Ishikawa (cell line): Measurements from ENCODE around the gene CACNA1A.

ENCODE experiments used
- CEBPB ChIP-seq: IDR thresholded peaks from 2 replicates; pipeline ENCODE4 v1.6.1; 2012
- CREB1 ChIP-seq: IDR thresholded peaks from 2 replicates; pipeline ENCODE4 v1.6.1; 2012; ENCODE audit warnings: low read depth
- EGR1 ChIP-seq: IDR thresholded peaks from 2 replicates; pipeline ENCODE4 v1.6.1; 2012
- EP300 ChIP-seq: IDR thresholded peaks from 2 replicates; pipeline ENCODE4 v1.6.1; 2012; ENCODE audit warnings: borderline replicate concordance
- FOXM1 ChIP-seq: IDR thresholded peaks from 2 replicates; pipeline ENCODE4 v1.6.1; 2012; ENCODE audit warnings: low read depth, borderline replicate concordance
- MAX ChIP-seq: IDR thresholded peaks from 2 replicates; pipeline ENCODE4 v1.6.1; 2012
- NFIC ChIP-seq: IDR thresholded peaks from 2 replicates; pipeline ENCODE4 v1.6.1; 2012
- RAD21 ChIP-seq: IDR thresholded peaks from 2 replicates; pipeline ENCODE4 v1.6.1; 2012; ENCODE audit warnings: low read depth
- TAF1 ChIP-seq: IDR thresholded peaks from 2 replicates; pipeline ENCODE4 v1.6.1; 2012; ENCODE audit warnings: low read depth, mild to moderate bottlenecking
- TCF12 ChIP-seq: IDR thresholded peaks from 2 replicates; pipeline ENCODE4 v1.6.1; 2012; ENCODE audit warnings: low read depth
- TEAD4 ChIP-seq: IDR thresholded peaks from 2 replicates; pipeline ENCODE4 v1.6.1; 2012
- USF1 ChIP-seq: IDR thresholded peaks from 2 replicates; pipeline ENCODE4 v1.6.1; 2012
- YY1 ChIP-seq: IDR thresholded peaks from 2 replicates; pipeline ENCODE4 v1.6.1; 2012; ENCODE audit warnings: low read depth
- ZBTB7A ChIP-seq: IDR thresholded peaks from 2 replicates; pipeline ENCODE4 v1.6.1; 2012; ENCODE audit warnings: low read depth
- TF ChIP-seq, protein P1 (sequence below): IDR thresholded peaks from 2 replicates; pipeline ENCODE4 v1.6.1; 2012; ENCODE audit warnings: low read depth, mild to moderate bottlenecking

The CACNA1A gene

GRCh38 chr19:13505761-13506470 is 363 bp downstream of the CACNA1A start:
- TF ChIP-seq EP300 (no peak), TAF1 (no peak), TEAD4 (no peak), NFIC (no peak), ZBTB7A (no peak), CEBPB (no peak)

- TF ChIP-seq YY1 (no peak), EP300 (no peak), FOXM1 (no peak), CEBPB (no peak), TEAD4 (no peak), ZBTB7A (no peak)
- TF ChIP-seq, protein P1, sequence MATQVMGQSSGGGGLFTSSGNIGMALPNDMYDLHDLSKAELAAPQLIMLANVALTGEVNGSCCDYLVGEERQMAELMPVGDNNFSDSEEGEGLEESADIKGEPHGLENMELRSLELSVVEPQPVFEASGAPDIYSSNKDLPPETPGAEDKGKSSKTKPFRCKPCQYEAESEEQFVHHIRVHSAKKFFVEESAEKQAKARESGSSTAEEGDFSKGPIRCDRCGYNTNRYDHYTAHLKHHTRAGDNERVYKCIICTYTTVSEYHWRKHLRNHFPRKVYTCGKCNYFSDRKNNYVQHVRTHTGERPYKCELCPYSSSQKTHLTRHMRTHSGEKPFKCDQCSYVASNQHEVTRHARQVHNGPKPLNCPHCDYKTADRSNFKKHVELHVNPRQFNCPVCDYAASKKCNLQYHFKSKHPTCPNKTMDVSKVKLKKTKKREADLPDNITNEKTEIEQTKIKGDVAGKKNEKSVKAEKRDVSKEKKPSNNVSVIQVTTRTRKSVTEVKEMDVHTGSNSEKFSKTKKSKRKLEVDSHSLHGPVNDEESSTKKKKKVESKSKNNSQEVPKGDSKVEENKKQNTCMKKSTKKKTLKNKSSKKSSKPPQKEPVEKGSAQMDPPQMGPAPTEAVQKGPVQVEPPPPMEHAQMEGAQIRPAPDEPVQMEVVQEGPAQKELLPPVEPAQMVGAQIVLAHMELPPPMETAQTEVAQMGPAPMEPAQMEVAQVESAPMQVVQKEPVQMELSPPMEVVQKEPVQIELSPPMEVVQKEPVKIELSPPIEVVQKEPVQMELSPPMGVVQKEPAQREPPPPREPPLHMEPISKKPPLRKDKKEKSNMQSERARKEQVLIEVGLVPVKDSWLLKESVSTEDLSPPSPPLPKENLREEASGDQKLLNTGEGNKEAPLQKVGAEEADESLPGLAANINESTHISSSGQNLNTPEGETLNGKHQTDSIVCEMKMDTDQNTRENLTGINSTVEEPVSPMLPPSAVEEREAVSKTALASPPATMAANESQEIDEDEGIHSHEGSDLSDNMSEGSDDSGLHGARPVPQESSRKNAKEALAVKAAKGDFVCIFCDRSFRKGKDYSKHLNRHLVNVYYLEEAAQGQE, result no peak
Observed at GRCh38 chr19:13505164-13505695, 1.0 kb downstream of the CACNA1A start.

- TF ChIP-seq FOXM1, result no peak
- no peak for TF ChIP-seq CREB1
- no peak for TF ChIP-seq CEBPB
Observed at GRCh38 chr19:13503570-13504235, 2.6 kb downstream of the CACNA1A start.

GRCh38 chr19:13502231-13502630 is 4.0 kb downstream of the CACNA1A start:
- TF ChIP-seq FOXM1 (no peak), YY1 (no peak), TEAD4 (no peak), MAX (no peak), NFIC (no peak), TAF1 (no peak), CREB1 (no peak), TCF12 (no peak), RAD21 (no peak), CEBPB (no peak), EP300 (no peak), USF1 (no peak), ZBTB7A (no peak)
- TF ChIP-seq, protein P1, result no peak

DNA sequence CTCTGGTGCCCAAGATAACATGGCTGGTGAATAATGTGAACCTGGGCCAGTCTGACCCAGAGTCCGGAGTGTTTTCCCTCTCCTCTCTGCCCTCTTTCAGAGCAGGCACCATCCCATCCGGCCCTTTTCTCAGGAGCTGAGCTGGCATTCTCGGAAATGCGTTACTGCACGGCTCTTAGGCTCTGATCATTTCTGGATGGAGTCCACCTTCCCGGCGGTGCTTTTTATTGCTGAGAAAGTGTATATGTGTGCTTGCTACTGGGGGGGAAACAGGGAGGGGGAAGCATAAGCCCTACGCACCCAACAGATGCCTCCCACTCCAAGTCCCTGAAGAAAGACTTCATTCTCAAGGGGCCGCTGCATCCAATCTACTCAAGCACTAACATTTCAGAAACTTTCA is 6.6 kb downstream of the CACNA1A start:
- TF ChIP-seq TEAD4, result no peak
- no peak for TF ChIP-seq ZBTB7A
- no peak for TF ChIP-seq FOXM1
- no peak for TF ChIP-seq TAF1
- TF ChIP-seq MAX, result no peak
- TF ChIP-seq CREB1, result no peak
- TF ChIP-seq NFIC, result no peak
- TF ChIP-seq EGR1, result no peak
- TF ChIP-seq YY1, result no peak

- TF ChIP-seq FOXM1 (no peak), EP300 (no peak), EGR1 (no peak), YY1 (no peak)
- TF ChIP-seq, protein P1, result peak; percentile 78
Observed at GRCh38 chr19:13493516-13494310, 12.6 kb downstream of the CACNA1A start.
